Activated T-cell treated with anti-CD3 and anti-CD28 coated beads for 48 hours (primary cell): Measurements from ENCODE around the gene IDH3A.

ENCODE experiments used
- DNase-seq: peaks from one replicate; pipeline ENCODE4 v3.0.0-alpha.2; 2020; ENCODE audit warnings: low read depth

IDH3A gene

DNA sequence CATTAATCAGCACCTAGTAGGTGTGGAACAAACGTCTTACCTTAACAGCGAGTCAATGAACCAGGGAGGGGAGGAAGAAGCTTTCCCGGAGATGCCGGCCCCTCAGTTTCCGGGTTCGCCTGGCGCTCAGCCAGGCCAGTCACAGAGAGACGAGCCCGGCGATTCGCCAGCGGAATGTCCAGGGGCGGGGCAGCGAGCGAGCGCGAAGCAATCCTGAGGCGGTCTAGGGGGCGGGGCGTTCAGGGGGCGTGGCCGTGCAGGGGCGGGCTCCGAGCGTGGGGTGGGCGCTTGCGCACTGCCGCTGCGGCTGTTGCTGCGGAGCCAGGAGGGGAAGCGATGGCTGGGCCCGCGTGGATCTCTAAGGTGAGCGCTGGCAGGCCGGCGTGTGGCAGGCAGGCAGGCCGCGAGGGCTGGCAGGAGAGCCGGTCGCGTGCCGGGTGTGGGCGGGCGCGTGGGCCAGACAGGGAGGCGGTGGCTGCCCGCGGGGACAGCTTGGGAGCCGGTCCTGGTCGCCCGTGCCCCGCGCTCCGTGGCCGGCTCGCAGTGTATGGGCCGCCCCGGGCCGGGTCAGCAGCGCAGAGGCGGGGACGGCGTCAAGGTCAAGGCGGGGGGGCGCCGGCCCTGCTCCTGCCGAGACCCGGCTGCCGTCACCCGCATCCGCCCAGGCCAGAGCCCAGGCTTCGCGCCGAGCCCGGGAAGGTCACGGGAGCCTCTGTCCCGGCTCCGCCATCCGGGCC lies at the start of gene IDH3A:
Gene IDH3A, plus strand, starts transcription at position 295 of the 737 bp plus-strand sequence. Its CDS starts 42 bp downstream, at position 337.
- peak; percentile 100 for DNase-seq

DNA sequence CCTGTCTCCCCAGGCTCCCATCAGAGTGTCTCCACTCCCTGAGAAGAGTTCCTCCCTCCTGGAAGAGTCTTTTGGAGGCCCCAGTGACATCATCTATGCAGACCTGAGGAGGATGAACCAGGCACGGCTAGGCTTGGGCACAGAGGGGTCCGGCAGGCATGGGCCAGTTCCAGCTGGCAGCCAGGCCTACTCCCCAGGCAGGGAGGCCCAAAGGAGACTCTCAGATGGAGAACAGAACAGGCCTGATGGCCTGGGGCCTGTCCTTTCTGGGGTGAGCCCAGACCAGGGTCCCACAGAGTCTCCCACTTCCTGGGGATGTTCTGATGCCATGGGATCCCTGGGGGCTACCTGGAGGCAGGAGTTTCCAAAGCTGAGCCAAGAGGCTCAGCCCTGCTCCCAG lies 48.3 kb upstream of the IDH3A start:
- no peak for DNase-seq

GRCh38 chr15:78101423-78102105 lies 47.6 kb upstream of the IDH3A start:
- no peak for DNase-seq

DNA sequence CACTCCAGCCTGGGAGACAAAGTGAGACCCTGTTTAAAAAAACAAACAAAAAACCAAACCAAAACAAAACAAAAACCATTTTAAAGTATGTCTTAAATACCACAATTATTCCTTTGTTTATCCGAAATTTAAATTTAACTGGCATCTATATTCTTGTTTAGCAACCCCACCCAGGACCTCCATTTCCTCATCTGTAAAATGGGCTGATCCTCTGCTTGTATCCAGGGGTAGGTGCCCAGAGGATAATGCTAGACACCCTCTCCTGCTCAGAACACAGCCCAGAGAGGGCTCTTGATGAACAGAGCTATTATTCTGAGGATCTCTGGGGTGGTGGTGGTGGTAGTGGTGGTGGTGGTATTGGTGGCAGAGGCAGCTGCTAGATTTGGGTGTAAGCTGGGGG lies 47.0 kb upstream of the IDH3A start:
- DNase-seq = no peak

- DNase-seq = no peak
Observed at GRCh38 chr15:78102741-78103140, 46.4 kb upstream of the IDH3A start.

DNA sequence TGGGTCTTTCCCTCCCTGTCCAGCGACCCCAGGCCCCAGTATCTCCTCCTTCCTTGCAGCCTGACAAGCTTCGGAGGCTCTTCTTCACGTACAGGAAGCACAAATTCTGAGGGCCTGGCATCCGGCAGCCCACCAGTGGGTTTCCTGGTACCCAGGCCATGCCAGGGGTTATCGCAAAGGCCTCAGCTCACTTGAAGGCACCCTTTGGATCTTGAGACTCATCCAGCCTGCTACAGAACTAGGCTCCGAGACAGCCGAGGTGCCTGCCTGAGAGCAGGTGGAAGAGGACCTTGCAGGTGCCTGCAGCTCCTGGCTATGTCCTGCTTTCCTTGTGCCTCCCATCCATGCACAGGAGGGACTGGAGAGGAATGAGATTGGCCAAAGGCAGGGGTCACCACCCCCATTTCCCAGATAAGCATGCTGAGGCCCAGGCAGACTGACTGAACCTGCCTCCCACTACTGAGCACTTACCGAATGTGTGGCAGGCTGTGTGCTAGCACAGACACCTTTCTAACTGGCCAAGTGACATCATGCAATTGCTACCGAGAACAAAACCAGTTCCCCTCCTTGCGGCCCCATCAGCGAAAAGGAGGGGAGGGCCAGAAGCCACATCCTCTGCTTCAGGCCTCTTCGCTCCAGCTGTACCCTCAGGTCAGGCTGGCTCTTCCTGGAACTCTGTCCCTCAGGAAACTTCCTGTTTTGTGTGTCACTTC lies 45.6 kb upstream of the IDH3A start:
- peak; percentile 56 for DNase-seq

DNA sequence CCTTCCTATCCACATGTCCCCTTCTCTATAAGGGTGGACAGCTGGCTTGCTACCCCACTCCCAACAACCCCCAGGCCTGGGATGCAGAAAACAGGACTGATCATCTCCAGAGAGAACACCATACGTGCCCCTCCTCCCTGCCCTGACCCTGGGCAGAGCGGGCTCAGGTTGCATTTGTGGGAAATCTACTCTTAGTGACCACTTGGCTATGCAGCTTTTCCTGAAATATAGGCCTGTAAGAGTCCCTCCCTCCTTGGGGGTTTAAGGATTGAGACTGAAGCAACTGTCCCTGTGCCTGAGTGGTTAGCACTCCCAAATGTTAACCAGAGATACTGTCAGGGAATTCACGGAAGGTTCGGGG lies 45.1 kb upstream of the IDH3A start:
- DNase-seq = no peak

GRCh38 chr15:78104566-78105475 lies 44.3 kb upstream of the IDH3A start:
- DNase-seq = no peak

DNA sequence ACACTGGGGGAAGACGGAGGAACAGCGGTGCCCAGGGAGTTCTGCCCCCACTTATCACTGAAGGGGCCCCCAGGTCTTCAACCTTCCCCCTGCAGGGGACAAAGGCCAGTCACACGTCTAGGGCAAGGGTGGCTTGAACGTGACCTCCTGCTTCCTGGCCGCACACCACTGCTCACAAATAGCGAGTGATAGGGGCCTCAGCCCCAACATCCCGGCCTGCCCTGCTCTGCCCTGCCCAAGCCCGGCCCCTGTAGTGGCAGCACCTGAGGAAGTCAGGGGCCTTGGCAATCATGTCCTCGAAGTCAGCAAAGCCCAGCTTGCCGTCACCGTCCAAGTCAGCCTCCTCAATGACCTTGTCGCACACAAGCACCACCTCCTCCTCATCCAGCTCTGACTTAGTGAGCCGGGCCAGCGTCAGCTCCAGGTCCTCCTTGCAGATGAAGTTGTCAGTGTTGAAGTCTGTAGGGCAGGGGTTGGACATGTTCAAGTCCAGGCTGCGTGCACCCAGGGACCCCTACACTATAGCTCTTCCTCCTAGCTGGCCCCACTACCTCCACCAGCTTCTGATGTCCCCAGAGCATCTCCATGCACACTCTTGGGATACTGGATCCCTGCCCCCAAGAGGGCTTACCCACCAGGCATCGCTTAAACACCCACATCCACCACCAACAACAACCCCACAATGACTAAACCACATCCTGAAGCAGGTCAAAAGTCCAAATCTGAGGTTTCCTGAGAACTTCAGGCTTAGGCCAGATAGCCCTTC lies 43.5 kb upstream of the IDH3A start:
- no peak for DNase-seq

DNA sequence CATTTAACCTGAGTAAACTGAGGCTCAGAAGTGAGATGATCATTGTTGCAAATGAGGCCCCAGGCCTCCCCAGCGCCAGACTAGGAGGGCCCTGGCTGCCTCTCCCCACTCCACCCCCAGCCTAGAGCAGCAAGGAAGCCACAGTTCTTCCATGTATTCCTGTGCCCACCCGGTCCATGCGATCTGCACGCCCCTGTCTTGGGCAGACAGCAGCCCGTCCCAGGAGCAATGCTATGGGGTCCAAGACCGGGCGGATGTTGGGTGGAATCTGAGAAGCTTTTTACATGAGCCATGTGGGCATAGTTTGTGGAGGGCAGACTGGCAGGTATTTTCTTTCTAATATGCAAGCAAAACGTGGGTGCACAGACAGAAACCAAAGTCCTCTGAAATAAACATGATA lies 41.7 kb upstream of the IDH3A start:
- no peak for DNase-seq

DNA sequence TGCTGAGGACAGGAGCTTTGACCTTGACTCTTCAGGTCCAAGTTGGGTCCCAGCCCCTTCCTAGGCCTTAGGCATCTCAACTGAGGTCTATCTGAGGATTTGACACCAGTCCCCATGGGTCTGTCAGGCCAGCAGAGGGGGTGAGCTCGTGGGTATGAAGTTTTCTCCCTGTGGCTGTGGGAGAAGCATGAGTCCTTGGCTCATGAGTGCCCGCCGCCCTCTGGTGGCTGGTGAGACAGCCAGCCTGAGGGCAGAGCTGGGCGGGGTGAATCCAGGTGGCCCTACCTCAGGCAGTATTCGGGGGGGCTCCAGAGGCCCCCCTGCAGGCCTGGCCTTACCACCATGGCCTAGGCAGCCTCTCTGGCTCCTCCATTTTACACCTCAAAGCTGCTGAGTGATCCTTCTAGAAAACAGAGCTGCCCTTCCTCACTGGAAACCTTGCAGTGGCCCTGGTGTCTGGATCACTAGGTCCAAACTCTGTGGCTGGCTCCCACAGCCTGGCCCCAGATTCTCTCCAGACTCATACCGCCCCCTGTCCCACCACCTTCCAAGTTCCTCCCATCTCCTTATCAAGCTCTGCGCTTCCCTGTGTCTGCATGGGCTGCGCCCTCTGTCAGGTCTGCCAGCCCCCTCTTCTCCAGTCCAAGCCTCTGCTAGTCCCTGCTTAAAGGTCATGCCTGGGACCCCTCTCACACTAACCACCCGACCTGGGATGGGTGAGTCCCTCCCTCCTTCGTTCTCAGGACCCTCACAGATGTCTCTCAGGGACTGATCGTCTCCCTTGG lies 40.7 kb upstream of the IDH3A start:
- DNase-seq = peak; percentile 78

DNA sequence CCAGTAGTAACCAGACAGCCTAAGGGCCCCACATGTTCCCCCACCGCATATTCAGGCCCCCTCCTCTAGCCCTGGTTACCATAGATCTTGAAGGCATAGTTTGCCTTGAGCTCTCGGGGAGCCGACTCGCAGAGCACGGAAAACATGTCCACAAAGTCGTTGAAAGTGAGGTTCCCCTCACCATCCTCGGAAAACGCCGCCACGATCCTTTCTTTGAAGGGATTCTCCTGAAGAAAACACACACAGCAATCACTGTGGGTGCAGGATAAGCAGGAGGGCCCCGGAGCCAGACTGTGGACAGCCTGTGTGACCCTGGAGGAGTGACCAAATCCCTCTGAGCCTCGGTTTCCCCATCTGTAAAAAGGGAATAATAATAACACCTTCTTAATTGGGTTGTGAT lies 40.0 kb upstream of the IDH3A start:
- no peak for DNase-seq

DNA sequence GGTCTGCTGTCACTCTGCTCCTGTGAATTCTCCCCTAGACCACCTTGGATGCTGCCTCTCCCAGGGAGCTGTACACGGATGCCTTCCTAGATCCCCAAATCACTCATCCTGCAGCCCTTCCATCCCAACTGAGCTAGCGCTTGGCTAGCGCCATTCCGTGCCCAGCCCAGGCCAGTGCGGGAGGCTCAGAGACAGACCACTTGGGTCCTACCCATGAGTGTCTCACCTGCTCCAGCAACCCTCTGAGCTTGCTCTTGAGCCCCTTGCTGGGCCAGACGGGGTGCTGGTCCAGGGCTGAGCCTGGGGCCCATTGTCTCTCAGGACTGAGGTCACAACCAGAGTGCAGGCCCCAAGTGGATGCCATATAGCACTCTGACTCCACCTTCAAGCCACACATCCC lies 39.1 kb upstream of the IDH3A start:
- DNase-seq = no peak

GRCh38 chr15:78110916-78111475 lies 38.2 kb upstream of the IDH3A start:
- no peak for DNase-seq

DNA sequence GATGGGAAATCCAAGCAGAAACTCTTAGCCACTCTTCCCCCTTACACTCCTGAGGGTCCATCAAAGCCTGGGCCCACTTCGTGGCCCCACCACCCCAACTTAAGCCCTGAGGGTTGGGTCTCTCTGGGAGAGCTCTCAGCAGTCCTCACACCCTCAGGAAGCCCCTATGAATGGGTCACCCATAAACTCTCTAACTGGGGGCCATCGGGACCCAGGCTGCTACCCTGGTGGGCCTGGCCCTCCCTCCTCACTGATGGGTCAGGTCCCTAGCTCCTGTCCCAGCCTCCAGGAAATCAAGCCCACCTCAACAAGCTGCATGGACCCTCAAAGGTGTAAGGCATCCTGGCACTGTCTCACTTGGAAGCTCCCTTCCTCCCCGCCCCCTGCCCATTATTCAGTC lies 37.4 kb upstream of the IDH3A start:
- no peak for DNase-seq

- no peak for DNase-seq
Observed at GRCh38 chr15:78112551-78112950, 36.6 kb upstream of the IDH3A start.

DNA sequence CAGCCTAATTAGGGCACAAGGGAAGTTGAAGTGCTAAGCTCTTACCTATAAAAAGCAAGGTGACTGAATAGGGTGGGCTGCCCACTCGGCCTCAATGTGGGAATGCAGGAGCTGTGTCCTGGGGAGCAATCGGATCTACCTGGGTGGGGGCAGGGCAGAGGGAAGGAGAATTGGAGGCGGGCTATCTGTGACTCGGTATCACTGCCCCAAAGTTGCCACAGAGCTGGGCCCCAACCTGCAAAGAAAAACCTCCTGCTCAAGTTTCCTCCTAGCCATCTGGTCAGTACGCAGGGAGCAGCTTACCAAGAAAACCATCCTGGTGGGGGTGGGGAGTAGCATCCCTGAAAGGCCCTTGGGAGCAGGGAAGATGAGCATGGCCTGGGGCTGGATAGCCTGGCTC lies 28.6 kb upstream of the IDH3A start:
- no peak for DNase-seq

GRCh38 chr15:78125267-78125666 lies 23.9 kb upstream of the IDH3A start:
- no peak for DNase-seq

DNA sequence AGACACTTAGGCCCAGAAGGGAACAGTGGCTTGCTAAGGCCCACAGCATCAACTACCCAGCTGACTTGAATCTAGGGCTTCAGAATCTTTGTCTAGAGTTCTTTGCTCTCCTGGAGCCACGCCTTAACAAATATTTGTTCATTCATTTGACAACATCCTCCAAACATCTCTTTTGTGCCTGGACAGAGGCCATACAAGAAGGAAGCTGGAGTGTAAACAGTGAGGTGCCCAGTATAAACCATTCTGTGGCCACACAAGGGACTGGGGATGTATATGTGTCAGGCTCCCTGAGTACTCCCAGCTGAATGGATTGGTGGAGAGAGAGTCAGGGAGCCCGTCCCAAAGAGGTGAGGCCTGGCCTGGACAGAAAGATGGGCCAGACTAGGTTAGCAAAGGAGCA lies 21.3 kb upstream of the IDH3A start:
- no peak for DNase-seq

DNA sequence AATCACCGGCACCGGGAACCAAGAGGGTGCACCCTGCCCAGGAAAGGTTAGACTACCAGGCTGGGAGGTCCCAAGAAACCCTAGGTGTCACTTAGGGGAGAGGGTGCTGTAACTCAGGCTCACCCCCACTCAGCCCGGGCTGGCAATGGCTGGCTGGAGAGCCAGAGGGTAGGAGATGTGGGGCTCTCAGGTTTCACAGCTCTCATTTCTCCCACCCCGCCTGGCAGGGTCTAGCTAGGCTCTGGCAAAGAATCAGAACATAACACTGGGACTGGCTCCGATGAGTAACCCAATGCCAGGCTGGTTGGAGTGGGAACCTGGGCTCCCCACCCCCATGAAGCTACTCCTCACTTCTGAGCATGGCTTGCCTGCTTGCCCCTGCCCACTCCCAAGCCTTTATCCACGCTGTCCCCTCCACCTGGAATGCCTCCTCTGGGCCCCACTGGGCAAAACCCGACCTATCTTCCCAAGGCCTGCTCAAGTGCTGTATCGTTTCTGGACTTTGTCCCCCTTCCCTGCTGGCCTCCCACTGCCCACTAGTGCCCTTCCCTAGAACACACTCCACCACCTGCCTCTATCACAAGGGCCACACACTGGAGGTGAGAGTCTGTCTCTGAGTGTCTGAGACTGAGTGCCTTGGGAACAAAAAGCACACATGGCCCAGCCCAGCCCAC lies 19.9 kb upstream of the IDH3A start:
- DNase-seq = no peak
